GM12801 (cell line): ENCODE measurements around the gene TBX4.

Source experiments
- TF ChIP-seq, protein P1 (sequence below): IDR thresholded peaks from one replicate; pipeline ENCODE4 v1.5.1; 2011; ENCODE audit warnings: control low read depth; ENCODE audit not compliant: insufficient read length; ENCODE audit errors: extremely low read depth

Gene TBX4

DNA sequence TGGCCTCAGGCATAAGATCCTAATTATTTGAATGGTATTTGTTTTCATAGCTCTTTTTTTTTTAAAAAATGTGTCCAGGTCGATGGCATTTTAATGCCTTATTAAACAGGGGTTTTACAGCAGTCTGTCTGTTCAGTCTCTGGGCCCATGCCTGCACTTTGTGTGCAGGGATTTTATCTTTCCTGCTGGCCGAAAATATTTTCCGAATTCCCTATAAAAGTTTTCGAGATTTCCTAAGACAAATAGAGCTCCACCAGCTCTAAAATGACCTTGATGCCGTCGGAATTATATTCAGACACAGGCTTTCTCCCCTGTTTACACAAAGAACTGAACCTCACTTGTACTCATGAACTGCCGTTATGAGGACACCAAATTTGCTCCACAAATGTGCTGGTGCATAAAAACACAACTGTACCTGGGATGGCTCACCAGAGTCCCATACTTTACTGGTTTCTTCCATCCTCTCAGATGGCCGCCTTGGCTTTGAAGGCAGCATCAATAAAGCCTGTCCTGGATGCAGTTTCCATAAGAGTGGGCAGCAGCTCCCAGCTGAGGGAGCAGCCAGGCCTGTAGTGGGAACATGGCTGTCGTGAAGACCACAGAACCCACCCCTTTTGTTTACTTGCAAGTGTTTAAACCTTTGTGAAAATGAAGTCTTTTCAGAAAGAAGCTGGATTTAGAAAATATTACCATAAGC, 44.9 kb downstream of the TBX4 start:
- TF ChIP-seq, protein P1, sequence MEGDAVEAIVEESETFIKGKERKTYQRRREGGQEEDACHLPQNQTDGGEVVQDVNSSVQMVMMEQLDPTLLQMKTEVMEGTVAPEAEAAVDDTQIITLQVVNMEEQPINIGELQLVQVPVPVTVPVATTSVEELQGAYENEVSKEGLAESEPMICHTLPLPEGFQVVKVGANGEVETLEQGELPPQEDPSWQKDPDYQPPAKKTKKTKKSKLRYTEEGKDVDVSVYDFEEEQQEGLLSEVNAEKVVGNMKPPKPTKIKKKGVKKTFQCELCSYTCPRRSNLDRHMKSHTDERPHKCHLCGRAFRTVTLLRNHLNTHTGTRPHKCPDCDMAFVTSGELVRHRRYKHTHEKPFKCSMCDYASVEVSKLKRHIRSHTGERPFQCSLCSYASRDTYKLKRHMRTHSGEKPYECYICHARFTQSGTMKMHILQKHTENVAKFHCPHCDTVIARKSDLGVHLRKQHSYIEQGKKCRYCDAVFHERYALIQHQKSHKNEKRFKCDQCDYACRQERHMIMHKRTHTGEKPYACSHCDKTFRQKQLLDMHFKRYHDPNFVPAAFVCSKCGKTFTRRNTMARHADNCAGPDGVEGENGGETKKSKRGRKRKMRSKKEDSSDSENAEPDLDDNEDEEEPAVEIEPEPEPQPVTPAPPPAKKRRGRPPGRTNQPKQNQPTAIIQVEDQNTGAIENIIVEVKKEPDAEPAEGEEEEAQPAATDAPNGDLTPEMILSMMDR = no peak

DNA sequence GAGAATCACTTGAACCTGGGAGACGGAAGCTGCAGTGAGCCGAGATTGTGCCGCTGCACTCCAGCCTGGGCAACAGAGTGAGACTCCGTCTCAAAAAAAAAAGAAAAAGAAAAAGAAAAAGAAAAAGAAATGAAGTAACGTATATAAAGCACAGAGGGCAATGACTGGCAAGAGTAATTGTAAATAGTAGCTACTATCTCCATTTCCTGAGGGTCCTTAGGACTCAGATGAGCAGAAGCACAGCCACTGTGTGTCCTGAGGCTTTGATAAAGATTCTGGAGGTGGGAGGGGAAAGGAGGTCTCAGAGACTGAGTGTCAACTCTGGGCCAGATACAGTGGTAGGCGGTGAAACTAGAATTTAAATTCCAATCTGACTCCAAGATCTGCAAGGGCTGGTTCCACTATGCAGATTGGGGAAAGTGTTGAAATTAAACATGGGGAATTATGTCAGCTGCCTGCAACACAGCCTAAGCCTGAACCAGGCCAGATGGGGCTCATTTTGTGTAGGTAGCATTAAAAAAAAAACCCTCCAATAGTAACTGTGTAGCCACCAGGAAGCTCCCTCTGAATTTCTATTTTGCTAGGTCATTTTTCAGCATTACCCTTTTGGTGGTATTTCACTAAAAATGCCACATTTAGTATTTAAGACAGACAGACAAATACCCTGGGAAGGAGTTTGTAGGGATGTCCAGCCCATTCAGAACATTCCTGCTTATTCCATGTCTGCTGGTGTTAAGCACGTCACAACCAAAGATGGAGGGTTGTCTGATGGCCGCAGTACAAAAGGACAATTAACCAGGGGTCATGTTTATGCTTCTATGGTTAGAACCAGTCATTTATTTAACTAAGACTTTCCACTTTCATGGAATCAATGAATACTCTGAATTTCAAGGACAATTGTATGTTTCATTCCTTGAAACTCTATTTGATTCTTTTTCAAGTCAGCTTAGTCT, 46.1 kb downstream of the TBX4 start:
- TF ChIP-seq, protein P1 = no peak

DNA sequence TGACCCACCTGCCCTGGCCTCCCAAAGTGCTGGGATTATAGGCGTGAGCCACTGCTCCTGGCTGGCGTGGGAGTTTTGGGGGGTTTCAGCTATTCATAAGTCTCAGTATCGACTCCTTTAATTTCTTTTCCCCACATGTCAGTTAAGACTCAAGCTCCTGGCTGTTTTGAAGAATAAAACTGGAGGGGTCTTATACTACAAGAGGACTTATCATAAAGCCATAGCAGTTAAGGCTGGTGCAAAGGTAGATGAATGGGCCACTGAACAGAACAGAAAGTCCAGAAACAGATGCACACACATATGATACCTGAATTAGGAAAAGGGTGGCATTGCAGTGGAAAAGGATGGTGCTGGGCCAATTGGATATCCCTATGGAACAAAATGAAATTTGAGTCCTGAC, 47.4 kb downstream of the TBX4 start:
- TF ChIP-seq, protein P1 = no peak

DNA sequence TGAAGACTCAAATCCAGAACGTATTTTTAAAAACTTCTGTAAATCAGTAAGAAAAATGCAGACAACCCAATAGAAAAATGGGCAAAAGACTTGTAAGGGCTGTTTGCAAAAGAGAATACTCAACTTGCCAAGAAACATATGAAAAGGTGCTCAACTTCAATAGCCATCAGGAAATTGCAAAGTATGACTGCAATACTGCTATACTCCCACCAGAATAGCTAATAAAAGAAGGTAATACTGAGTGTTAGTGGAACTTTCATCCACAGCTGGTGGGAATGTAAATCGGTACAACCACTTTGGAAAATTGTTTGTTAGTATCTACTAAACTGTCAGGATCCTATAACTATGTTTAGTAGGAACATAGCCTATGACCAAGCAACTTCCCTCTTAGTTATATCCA, 48.1 kb downstream of the TBX4 start:
- TF ChIP-seq, protein P1 = no peak

DNA sequence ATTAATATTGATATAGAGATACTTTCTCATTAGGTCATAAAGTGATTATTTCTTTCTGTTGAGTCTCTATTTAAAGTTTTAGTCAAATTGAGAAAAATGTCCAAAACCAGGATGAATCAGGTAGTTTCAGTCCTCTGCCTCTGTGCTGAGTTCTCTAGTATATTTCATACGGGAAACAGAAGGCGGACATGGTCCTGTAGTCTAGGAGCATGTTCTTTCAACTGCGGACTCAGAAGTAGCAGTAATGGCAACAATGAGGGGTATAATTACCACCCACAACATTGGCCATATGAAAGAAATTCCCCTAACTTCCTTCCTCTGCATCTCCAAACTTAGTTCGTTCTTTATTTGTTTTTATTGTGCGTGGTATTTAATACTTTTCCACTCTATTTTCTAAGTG, 50.1 kb downstream of the TBX4 start:
- TF ChIP-seq, protein P1 = no peak

DNA sequence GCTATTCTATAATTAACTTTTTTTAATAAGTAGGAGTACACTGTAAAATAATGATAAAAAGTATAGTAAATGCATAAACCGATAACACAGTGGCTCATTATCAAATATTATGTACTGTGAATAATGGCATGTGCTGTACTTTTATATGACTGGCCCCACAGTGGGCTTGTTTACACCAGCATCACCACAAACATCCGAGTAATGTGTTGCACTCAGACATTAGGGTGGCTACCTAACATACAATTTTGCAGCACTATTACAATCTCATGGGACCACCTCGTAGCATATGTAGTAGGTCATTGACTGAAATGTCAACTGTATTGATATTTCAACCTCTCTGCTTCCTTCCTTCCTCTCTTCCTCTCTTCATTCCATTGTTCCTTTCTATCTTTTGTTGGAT, 51.7 kb downstream of the TBX4 start:
- TF ChIP-seq, protein P1 = no peak

DNA sequence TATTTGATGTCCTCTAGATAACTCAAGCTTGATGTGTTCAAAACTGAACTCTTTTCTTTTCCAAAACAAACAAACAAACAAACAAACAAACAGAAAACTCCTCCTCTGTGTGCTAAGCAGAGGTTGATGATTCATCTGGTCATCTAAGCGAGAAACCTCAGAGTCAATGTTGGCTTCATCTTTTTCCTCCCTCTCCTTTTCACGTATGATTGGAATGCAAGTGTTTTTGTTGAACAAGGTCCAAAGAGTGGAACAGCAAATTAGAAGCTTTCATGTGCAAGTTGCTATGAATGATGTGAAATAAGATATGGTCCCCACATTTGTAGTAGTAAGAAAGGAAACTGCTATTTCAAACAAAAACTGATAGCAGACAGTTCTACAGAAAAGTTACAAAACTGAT, 52.5 kb downstream of the TBX4 start:
- TF ChIP-seq, protein P1 = no peak
